Activated CD4-positive, alpha-beta T cell treated with anti-CD3 and anti-CD28 coated beads, Interleukin-2, amount 10 ng/mL, durations not matched to agents 24 days and 14 days (primary cell): ENCODE results near the gene OPN1MW. TPM values are rescaled to one million over a fixed set of nuclear protein-coding genes. Genes with fewer than 3 reads are reported as not detected.
"Not testable (repeated sequence)": the region's sequence is repeated elsewhere in the genome, so short reads cannot be mapped to it uniquely, and the experiment has no call there.

Experiments
- DNase-seq: peaks from one replicate; pipeline ENCODE4 v3.0.0; 2022
- H3K27ac Mint-ChIP-seq: one replicate; pipeline ENCODE4 v1.8.0; 2022; ENCODE audit warnings: mild to moderate bottlenecking, mixed read lengths
- H3K27me3 Mint-ChIP-seq: one replicate; pipeline ENCODE4 v1.8.0; 2022; ENCODE audit warnings: mixed read lengths
- H3K36me3 Mint-ChIP-seq: one replicate; pipeline ENCODE4 v1.8.0; 2022; ENCODE audit warnings: low read depth, mild to moderate bottlenecking, mixed read lengths
- H3K4me1 Mint-ChIP-seq: one replicate; pipeline ENCODE4 v1.8.0; 2021; ENCODE audit warnings: mixed read lengths
- H3K4me3 Mint-ChIP-seq: one replicate; pipeline ENCODE4 v1.8.0; 2022; ENCODE audit warnings: mild to moderate bottlenecking, moderate library complexity, mixed read lengths
- H3K9me3 Mint-ChIP-seq: one replicate; pipeline ENCODE4 v1.8.0; 2021; ENCODE audit warnings: mixed read lengths
- intact Hi-C: fragments of 100-400 bp; cut with micrococcal nuclease; formaldehyde crosslinking; loops from one replicate; pipeline ENCODE4 v1.15.1; 2023
- total RNA-seq: library from RNA; stranded (reverse); gene quantifications from 2 replicates; pipeline ENCODE4 v1.2.3, GENCODE V29; 2022

OPN1MW gene
- not detected in 2 replicates for total RNA-seq

DNA sequence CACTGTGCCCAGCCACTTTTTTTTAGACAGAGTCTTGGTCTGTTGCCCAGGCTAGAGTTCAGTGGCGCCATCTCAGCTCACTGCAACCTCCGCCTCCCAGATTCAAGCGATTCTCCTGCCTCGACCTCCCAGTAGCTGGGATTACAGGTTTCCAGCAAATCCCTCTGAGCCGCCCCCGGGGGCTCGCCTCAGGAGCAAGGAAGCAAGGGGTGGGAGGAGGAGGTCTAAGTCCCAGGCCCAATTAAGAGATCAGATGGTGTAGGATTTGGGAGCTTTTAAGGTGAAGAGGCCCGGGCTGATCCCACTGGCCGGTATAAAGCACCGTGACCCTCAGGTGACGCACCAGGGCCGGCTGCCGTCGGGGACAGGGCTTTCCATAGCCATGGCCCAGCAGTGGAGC, at the start of gene OPN1MW:
Gene OPN1MW, plus strand, starts transcription at position 301 of the 400 bp plus-strand sequence. Its CDS starts 82 bp downstream, at position 383.
- H3K9me3 Mint-ChIP-seq, H3K4me1 Mint-ChIP-seq, intact Hi-C loops, H3K4me3 Mint-ChIP-seq, H3K27ac Mint-ChIP-seq, H3K27me3 Mint-ChIP-seq, DNase-seq, H3K36me3 Mint-ChIP-seq: not testable (repeated sequence)

DNA sequence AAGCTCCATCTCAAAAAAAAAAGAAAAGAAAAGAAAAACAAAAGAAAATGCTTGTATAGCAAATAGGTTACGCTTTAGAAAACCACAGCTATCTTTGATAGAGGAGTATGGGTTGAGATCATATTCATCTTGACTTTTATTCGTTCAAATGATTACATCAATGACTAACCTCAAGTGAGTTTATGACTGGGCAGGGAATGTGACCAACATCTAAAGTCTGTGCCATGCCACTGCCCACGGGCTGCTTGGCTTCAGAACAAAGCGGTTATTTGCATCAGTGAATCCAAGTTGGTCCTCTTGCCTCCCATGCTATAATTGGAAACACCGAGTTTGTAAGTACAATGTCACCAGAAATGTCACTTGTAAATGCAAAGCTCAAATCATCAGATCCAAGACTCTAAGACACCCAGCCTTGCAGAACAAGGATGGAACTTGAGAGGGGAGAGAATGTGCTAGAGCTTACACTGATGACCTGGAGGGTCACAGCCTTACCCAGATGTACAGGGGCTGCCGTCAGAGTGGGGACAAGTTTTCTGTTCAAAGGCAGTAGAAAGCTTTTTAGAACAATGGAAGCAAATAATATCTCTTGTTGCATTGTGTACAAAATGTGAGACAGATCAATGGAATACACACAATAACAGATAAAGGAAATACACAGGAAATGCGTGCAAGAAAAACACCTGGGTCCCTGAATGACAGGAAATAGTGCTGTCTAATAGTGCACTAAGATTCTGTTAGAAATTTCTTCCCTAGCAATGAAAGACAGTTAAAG, 46.8 kb upstream of the OPN1MW start:
- peak overlapping the region; percentile 87 for H3K27ac Mint-ChIP-seq
- peak overlapping the region; percentile 71 for H3K4me3 Mint-ChIP-seq
- no peaks in the 10 kb centered on the region for H3K27me3 Mint-ChIP-seq
- no peaks in the 10 kb centered on the region for H3K9me3 Mint-ChIP-seq
- intact Hi-C loops = no loop called here
- peaks cover 13% of the 10 kb centered on the region for H3K4me1 Mint-ChIP-seq
- no peaks in the 10 kb centered on the region for H3K36me3 Mint-ChIP-seq
- peak; percentile 58 for DNase-seq

GRCh38 chrX:154136627-154137161, 45.7 kb upstream of the OPN1MW start:
- Mint-ChIP-seq H3K27me3 (no peaks in the 10 kb centered on the region), H3K9me3 (no peaks in the 10 kb centered on the region), H3K36me3 (no peaks in the 10 kb centered on the region), H3K4me1 (peaks cover 13% of the 10 kb centered on the region), H3K4me3 (peak overlapping the region; percentile 71), H3K27ac (peak overlapping the region; percentile 87)
- DNase-seq = peak; percentile 91
- intact Hi-C loops = no loop called here

DNA sequence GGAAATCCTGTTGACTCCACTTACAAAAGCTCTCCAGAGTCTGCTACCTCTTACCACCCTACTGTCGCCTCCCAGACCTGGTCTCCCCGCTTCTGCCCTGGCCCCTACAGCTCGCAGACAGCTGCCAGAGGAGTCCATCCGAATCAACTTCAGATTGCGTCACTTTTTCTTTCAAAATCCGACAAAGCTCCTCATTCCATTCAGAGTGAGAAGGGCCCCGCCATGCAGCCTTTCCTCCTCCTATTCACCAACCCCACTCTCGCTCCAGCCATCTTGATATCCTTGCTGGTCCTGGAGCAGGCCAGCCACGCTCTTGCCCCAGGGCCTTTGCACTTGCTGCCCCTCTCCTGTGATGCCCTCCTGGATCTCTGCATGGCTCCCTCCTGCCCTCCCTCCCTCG, 43.5 kb upstream of the OPN1MW start:
- Mint-ChIP-seq H3K4me1 (peaks cover 13% of the 10 kb centered on the region), H3K27ac (no peak overlapping the region), H3K9me3 (no peaks in the 10 kb centered on the region), H3K36me3 (no peaks in the 10 kb centered on the region), H3K4me3 (no peak overlapping the region), H3K27me3 (no peaks in the 10 kb centered on the region)
- DNase-seq = no peak
- intact Hi-C loops = no loop called here

DNA sequence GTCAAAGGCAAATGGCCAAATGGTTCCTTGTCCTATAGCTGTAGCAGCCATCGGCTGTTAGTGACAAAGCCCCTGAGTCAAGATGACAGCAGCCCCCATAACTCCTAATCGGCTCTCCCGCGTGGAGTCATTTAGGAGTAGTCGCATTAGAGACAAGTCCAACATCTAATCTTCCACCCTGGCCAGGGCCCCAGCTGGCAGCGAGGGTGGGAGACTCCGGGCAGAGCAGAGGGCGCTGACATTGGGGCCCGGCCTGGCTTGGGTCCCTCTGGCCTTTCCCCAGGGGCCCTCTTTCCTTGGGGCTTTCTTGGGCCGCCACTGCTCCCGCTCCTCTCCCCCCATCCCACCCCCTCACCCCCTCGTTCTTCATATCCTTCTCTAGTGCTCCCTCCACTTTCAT, 42.2 kb upstream of the OPN1MW start:
- intact Hi-C loops = no loop called here
- no peaks in the 10 kb centered on the region for H3K9me3 Mint-ChIP-seq
- no peak overlapping the region for H3K27ac Mint-ChIP-seq
- no peak for DNase-seq
- H3K27me3 Mint-ChIP-seq = no peaks in the 10 kb centered on the region
- H3K4me1 Mint-ChIP-seq = peaks cover 13% of the 10 kb centered on the region
- H3K36me3 Mint-ChIP-seq = no peaks in the 10 kb centered on the region
- H3K4me3 Mint-ChIP-seq = no peak overlapping the region

DNA sequence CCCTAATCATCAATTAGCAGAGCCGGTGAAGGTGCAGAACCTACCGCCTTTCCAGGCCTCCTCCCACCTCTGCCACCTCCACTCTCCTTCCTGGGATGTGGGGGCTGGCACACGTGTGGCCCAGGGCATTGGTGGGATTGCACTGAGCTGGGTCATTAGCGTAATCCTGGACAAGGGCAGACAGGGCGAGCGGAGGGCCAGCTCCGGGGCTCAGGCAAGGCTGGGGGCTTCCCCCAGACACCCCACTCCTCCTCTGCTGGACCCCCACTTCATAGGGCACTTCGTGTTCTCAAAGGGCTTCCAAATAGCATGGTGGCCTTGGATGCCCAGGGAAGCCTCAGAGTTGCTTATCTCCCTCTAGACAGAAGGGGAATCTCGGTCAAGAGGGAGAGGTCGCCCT, 41.7 kb upstream of the OPN1MW start:
- no peaks in the 10 kb centered on the region for H3K9me3 Mint-ChIP-seq
- intact Hi-C loops = no loop called here
- H3K36me3 Mint-ChIP-seq = no peaks in the 10 kb centered on the region
- H3K4me3 Mint-ChIP-seq = no peak overlapping the region
- no peak overlapping the region for H3K27ac Mint-ChIP-seq
- peaks cover 10% of the 10 kb centered on the region for H3K4me1 Mint-ChIP-seq
- no peak for DNase-seq
- H3K27me3 Mint-ChIP-seq = no peaks in the 10 kb centered on the region

DNA sequence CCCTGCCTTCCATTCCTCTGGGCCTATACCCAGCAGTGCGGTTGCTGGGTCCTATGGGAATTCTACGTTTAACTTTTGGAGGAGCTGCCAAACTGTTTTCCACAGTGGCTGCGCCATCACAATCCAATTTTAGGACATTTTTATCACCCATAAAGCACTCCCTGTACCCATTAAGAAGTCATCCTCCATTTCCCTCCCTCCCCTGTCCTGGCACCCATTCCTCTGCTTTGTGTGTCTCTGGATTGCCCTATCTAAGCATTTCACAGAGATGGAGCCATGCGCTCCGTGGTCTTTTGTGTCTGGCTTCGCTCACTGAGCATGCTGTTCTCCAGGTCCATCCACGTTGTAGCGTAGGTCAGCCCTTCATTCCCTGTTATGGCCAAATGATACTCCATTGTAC, 40.0 kb upstream of the OPN1MW start:
- H3K36me3 Mint-ChIP-seq = no peaks in the 10 kb centered on the region
- H3K4me1 Mint-ChIP-seq = peaks cover 2% of the 10 kb centered on the region
- intact Hi-C loops = no loop called here
- DNase-seq = no peak
- H3K9me3 Mint-ChIP-seq = no peaks in the 10 kb centered on the region
- no peak overlapping the region for H3K4me3 Mint-ChIP-seq
- no peaks in the 10 kb centered on the region for H3K27me3 Mint-ChIP-seq
- no peak overlapping the region for H3K27ac Mint-ChIP-seq

- DNase-seq = no peak
- intact Hi-C loops = no loop called here
- Mint-ChIP-seq H3K4me3 (no peak overlapping the region), H3K27ac (no peak overlapping the region), H3K36me3 (no peaks in the 10 kb centered on the region), H3K27me3 (no peaks in the 10 kb centered on the region), H3K4me1 (peaks cover 2% of the 10 kb centered on the region), H3K9me3 (no peaks in the 10 kb centered on the region)
These were observed 39.2 kb upstream of the OPN1MW start for GRCh38 chrX:154142950-154143745.

DNA sequence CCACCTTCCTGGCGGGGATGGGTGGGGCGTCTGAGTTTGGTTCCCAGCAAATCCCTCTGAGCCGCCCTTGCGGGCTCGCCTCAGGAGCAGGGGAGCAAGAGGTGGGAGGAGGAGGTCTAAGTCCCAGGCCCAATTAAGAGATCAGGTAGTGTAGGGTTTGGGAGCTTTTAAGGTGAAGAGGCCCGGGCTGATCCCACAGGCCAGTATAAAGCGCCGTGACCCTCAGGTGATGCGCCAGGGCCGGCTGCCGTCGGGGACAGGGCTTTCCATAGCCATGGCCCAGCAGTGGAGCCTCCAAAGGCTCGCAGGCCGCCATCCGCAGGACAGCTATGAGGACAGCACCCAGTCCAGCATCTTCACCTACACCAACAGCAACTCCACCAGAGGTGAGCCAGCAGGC, 38.4 kb upstream of the OPN1MW start, which contains the start of gene OPN1LW:
Gene OPN1LW, plus strand, starts transcription at position 234 of the 400 bp plus-strand sequence. Its CDS starts 41 bp downstream, at position 275.
- H3K4me1 Mint-ChIP-seq, intact Hi-C loops, H3K27me3 Mint-ChIP-seq, DNase-seq, H3K27ac Mint-ChIP-seq, H3K4me3 Mint-ChIP-seq, H3K36me3 Mint-ChIP-seq, H3K9me3 Mint-ChIP-seq: not testable (repeated sequence)

GRCh38 chrX:154151030-154151429, 31.4 kb upstream of the OPN1MW start:
- H3K27ac Mint-ChIP-seq, intact Hi-C loops, H3K36me3 Mint-ChIP-seq, H3K9me3 Mint-ChIP-seq, H3K4me1 Mint-ChIP-seq, DNase-seq, H3K4me3 Mint-ChIP-seq, H3K27me3 Mint-ChIP-seq: not testable (repeated sequence)

DNA sequence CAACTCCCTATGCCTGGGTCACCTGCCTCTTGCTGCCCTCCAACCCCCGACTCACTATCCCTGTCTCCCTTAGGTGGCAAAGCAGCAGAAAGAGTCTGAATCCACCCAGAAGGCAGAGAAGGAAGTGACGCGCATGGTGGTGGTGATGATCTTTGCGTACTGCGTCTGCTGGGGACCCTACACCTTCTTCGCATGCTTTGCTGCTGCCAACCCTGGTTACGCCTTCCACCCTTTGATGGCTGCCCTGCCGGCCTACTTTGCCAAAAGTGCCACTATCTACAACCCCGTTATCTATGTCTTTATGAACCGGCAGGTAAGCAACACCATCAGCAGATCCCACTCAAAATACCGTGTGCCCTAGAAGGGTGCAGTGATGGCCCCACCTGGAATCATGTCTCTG, 26.2 kb upstream of the OPN1MW start:
- H3K9me3 Mint-ChIP-seq, DNase-seq, intact Hi-C loops, H3K27me3 Mint-ChIP-seq, H3K36me3 Mint-ChIP-seq, H3K4me3 Mint-ChIP-seq, H3K4me1 Mint-ChIP-seq, H3K27ac Mint-ChIP-seq: not testable (repeated sequence)

GRCh38 chrX:154157207-154157606, 25.2 kb upstream of the OPN1MW start:
- H3K27ac Mint-ChIP-seq, H3K36me3 Mint-ChIP-seq, H3K4me1 Mint-ChIP-seq, H3K4me3 Mint-ChIP-seq, intact Hi-C loops, H3K9me3 Mint-ChIP-seq, DNase-seq, H3K27me3 Mint-ChIP-seq: not testable (repeated sequence)

GRCh38 chrX:154159345-154159744, 23.1 kb upstream of the OPN1MW start:
- H3K4me1 Mint-ChIP-seq, H3K27ac Mint-ChIP-seq, intact Hi-C loops, H3K9me3 Mint-ChIP-seq, H3K27me3 Mint-ChIP-seq, H3K4me3 Mint-ChIP-seq, H3K36me3 Mint-ChIP-seq, DNase-seq: not testable (repeated sequence)

DNA sequence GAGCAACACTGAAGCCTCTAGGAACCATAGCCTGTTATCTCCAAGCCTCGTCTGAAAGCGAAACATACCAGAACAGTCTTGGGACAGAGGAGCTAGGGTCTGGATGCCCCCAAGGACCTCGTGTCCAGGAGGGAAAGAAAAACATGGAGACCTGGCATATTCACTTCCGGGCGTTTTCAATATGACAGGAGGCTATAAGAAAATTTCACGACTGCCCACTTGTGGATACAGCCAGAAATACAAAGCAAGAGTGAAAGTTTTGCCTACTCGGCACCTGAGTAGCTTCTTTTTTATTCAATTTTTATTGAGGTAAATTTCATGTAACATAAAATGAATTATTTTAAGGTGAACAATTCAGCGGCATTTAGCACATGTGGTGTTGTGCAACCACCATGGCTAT, 17.5 kb upstream of the OPN1MW start:
- H3K4me3 Mint-ChIP-seq, H3K27ac Mint-ChIP-seq, DNase-seq, H3K27me3 Mint-ChIP-seq, H3K9me3 Mint-ChIP-seq, intact Hi-C loops, H3K36me3 Mint-ChIP-seq, H3K4me1 Mint-ChIP-seq: not testable (repeated sequence)
